DND-41 (cell line): ENCODE results near the gene ANG.

Source experiments
- CTCF ChIP-seq: IDR thresholded peaks from 2 replicates; pipeline ENCODE4 v1.5.1; 2012; ENCODE audit warnings: borderline replicate concordance, low read length, moderate library complexity, mild to moderate bottlenecking; ENCODE audit not compliant: poor library complexity, severe bottlenecking; ENCODE audit errors: extremely low read depth
- EZH2 ChIP-seq: IDR thresholded peaks from 3 replicates; pipeline ENCODE4 v1.6.1; 2012; ENCODE audit warnings: borderline replicate concordance, low read depth, mild to moderate bottlenecking, moderate library complexity, low read length, inconsistent platforms; ENCODE audit not compliant: severe bottlenecking

DNA sequence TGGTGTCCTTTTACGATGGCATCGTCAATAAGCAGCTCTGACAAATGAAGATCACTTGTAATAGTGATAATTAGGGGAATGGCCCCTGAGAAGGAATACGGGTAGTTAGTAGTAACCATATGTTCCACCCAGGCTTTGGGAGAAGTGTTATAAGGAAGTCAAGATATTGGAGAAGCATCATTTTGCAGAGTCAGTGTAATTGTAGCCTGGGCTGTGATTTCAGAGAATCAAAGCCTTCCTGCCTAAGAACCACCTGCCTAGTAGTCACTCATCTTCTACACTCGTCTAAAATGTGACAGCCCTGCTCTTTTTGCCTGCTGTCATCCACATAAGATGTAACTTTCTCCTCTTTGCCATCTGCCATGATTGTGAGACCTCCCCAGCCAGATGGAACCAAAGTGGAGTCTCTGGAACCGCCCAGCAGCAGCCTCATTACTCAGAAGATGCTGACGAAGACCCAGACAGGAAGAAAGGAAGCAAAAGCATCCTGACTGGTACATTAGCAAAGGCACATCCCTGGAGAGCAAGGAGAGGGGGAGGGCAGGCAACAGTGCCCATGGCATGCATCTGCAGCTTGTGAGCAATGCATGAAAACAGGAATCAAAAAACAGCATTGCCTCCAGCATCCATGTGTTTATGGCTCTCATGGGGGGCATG is 44.5 kb downstream of the ANG start:
- no peak for TF ChIP-seq EZH2
- TF ChIP-seq CTCF: no peak
